ENCODE data around the gene FRMPD4.

DNA sequence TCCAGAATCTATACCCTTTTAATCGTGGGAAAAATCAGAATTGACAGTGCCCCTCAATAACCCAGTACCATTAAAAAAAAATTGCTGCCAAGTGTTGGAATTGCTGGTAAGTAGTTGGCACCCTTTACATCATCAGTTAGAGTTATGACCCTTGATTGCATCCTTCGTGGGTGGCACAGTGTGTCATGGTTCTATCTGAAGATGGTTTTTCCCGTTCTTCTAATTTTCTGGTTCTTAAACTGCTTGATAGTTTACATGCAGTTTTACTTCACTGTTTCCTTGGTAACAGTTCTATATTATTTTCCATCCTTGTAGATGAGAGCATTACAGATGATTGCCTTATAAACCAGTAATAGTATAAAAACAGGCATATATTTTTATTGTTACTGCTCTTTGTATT is 3.2 kb downstream of the FRMPD4 start:
- TF ChIP-seq EZH2 (IDR thresholded peaks at IDR 0.05; ENCODE audit: borderline replicate concordance, low read depth, low read length, severe bottlenecking) (no peak), GATA2 (IDR thresholded peaks at IDR 0.05; ENCODE audit: insufficient read depth, insufficient read length, low read depth, low read length) (no peak), POLR2AphosphoS5 (IDR thresholded peaks at IDR 0.05; ENCODE audit: insufficient read depth, low read depth, low read length) (no peak)
